Measurements from ENCODE around the gene DOCK1.

Gene DOCK1

GRCh38 chr10:127415116-127415515 is 509.9 kb downstream of the DOCK1 start:
- DNase-seq = no peak

GRCh38 chr10:127415901-127416581 is 510.8 kb downstream of the DOCK1 start:
- DNase-seq = no peak

GRCh38 chr10:127417031-127417430 is 511.8 kb downstream of the DOCK1 start:
- DNase-seq = no peak

GRCh38 chr10:127417686-127418401 is 512.6 kb downstream of the DOCK1 start:
- DNase-seq = no peak

- no peak for DNase-seq
Observed at GRCh38 chr10:127418536-127419168, 513.4 kb downstream of the DOCK1 start.

GRCh38 chr10:127420138-127420684 is 515.0 kb downstream of the DOCK1 start:
- DNase-seq = no peak

- no peak for DNase-seq
Observed at GRCh38 chr10:127423218-127423915, 518.1 kb downstream of the DOCK1 start.

GRCh38 chr10:127424594-127425264 is 519.5 kb downstream of the DOCK1 start:
- no peak for DNase-seq

- no peak for DNase-seq
Observed at GRCh38 chr10:127426746-127427145, 521.5 kb downstream of the DOCK1 start.

GRCh38 chr10:127427926-127428325 is 522.7 kb downstream of the DOCK1 start:
- DNase-seq = no peak

- no peak for DNase-seq
Observed at GRCh38 chr10:127428385-127428980, 523.3 kb downstream of the DOCK1 start.

GRCh38 chr10:127429601-127430312 is 524.5 kb downstream of the DOCK1 start:
- no peak for DNase-seq

GRCh38 chr10:127431525-127431924 is 526.3 kb downstream of the DOCK1 start:
- DNase-seq = no peak

- no peak for DNase-seq
Observed at GRCh38 chr10:127434006-127434405, 528.8 kb downstream of the DOCK1 start.

GRCh38 chr10:127435246-127435645 is 530.0 kb downstream of the DOCK1 start:
- DNase-seq = no peak

- DNase-seq = no peak
Observed at GRCh38 chr10:127440371-127440770, 535.1 kb downstream of the DOCK1 start.

- DNase-seq = no peak
Observed at GRCh38 chr10:127441350-127442219, 536.4 kb downstream of the DOCK1 start.

- no peak for DNase-seq
Observed at GRCh38 chr10:127442220-127442525, 536.9 kb downstream of the DOCK1 start.

GRCh38 chr10:127444155-127444554 is 538.9 kb downstream of the DOCK1 start:
- no peak for DNase-seq

- DNase-seq = no peak
Observed at GRCh38 chr10:127447197-127447596, 542.0 kb downstream of the DOCK1 start.

- DNase-seq = no peak
Observed at GRCh38 chr10:127449490-127449889, 544.3 kb downstream of the DOCK1 start.
